GM06990 (cell line): ENCODE data around the gene NPFFR1.

Experiments used
- DNase-seq: peaks from one replicate; pipeline ENCODE4 v3.0.0-alpha.2; 2011; ENCODE audit not compliant: insufficient read length; ENCODE audit errors: extremely low read depth
- H3K27me3 ChIP-seq: replicated peaks from 2 replicates; pipeline ENCODE4 v1.6.0; 2011; ENCODE audit warnings: low read length; ENCODE audit not compliant: control insufficient read depth, insufficient read depth
- H3K36me3 ChIP-seq: 2 replicates; pipeline ENCODE4 v1.5.1; 2011; ENCODE audit warnings: low read length; ENCODE audit not compliant: control insufficient read depth, insufficient read depth
- H3K4me3 ChIP-seq: replicated peaks from 2 replicates; pipeline ENCODE4 v1.5.1; 2011; ENCODE audit warnings: low read depth, mild to moderate bottlenecking, control low read depth, low read length
- TF ChIP-seq, protein P1 (sequence below): IDR thresholded peaks from 2 replicates; pipeline ENCODE4 v1.5.1; 2011; ENCODE audit warnings: low read length, control low read depth, mild to moderate bottlenecking, inconsistent platforms; ENCODE audit not compliant: insufficient read depth, poor library complexity, severe bottlenecking

Gene NPFFR1

DNA sequence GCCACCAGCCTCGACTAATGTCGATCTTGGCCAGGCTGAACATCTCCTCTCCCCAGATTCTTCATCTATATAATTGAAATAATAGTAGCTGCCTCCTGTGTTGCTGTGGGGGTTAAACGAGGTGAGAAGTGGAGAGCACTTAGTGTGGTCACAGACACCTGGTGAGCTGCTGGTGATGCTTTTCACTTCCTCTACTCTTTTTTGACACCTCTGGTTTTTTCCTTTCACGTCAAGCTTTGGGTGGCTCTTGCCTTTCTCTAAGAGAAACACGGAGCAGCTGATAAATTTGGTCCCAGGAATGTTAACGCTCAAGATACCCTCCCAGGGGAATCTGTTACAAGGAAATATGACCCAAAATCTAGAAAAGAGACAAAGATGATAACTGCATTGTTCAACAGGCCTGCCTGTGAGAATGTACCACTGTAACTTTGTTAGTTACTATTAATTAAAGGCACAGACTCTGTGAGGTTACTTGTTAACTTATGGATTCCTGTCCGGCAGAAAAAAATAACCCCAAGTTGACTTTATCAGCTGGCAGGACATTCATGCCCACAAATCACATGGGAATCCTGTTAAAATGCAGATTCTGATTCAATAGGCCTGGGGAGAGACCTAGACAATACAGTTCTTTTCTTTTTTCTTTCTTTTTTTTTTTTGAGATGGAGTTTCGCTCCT, 9.5 kb upstream of the NPFFR1 start:
- H3K36me3 ChIP-seq: no peaks in the 10 kb centered on the region
- no peak overlapping the region for H3K4me3 ChIP-seq
- TF ChIP-seq, protein P1, sequence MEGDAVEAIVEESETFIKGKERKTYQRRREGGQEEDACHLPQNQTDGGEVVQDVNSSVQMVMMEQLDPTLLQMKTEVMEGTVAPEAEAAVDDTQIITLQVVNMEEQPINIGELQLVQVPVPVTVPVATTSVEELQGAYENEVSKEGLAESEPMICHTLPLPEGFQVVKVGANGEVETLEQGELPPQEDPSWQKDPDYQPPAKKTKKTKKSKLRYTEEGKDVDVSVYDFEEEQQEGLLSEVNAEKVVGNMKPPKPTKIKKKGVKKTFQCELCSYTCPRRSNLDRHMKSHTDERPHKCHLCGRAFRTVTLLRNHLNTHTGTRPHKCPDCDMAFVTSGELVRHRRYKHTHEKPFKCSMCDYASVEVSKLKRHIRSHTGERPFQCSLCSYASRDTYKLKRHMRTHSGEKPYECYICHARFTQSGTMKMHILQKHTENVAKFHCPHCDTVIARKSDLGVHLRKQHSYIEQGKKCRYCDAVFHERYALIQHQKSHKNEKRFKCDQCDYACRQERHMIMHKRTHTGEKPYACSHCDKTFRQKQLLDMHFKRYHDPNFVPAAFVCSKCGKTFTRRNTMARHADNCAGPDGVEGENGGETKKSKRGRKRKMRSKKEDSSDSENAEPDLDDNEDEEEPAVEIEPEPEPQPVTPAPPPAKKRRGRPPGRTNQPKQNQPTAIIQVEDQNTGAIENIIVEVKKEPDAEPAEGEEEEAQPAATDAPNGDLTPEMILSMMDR: no peak
- peak; percentile 35 for DNase-seq
- H3K27me3 ChIP-seq: no peaks in the 10 kb centered on the region

DNA sequence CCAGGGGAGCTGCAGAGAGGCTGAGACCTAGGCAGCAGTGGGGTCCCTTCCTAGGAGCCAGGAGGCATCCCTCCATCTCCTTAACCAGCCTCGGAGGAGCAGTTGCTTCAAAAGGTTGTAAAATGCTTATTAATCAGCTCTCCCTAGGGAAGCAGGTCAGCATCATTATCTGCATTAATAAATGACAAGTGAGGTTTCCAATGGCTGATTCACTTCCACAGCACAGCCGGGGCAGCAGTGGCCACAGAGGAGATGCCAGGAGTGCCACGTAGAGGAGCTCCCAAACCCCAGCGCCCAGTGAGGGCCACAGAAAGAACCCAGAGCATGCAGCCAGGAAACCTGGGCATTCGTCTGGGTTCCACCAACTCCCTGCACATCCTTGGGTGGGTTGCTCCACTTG, 8.2 kb upstream of the NPFFR1 start:
- H3K36me3 ChIP-seq: no peaks in the 10 kb centered on the region
- no peaks in the 10 kb centered on the region for H3K27me3 ChIP-seq
- H3K4me3 ChIP-seq: no peak overlapping the region
- no peak for DNase-seq
- TF ChIP-seq, protein P1: no peak

DNA sequence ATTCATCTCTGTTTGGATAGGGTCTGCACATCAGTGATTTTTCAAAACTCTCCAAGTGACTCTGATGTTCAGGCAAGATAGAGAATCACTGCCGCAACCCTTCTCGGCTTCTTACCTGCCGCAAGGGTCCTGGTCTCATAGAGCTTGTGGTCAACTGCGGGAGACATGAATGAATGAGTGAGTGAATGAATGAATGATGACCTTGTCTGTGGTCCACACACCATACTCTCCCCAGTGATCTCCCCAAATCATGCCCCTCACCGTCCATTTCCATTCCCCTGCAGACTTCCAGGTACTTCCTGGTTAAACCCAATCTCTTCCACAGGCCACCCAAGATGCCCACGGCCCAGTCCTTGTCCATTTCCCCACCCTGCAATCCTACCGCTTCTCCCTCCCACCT, 5.9 kb upstream of the NPFFR1 start:
- Histone ChIP-seq H3K4me3 (no peak overlapping the region), H3K36me3 (no peaks in the 10 kb centered on the region), H3K27me3 (no peaks in the 10 kb centered on the region)
- TF ChIP-seq, protein P1: no peak
- DNase-seq: no peak

DNA sequence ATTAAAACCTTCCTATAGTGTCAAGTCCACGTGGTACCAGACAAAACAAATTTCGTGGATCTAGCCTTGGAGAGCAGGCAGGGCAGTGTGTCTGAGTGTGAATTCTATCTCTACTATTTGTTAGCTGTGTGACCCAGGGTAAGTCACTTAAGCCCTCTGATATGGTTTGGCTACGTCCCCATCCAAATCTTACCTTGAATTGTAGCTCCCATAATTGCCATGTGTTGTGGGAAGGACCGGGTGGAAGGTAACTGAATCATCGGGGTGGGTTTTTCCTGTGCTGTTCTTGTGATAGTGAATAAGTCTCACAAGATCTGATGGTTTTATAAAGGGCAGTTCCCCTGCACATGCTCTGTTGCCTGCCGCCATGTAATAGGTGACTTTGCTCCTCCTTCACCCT, 2.8 kb upstream of the NPFFR1 start:
- TF ChIP-seq, protein P1: no peak

DNA sequence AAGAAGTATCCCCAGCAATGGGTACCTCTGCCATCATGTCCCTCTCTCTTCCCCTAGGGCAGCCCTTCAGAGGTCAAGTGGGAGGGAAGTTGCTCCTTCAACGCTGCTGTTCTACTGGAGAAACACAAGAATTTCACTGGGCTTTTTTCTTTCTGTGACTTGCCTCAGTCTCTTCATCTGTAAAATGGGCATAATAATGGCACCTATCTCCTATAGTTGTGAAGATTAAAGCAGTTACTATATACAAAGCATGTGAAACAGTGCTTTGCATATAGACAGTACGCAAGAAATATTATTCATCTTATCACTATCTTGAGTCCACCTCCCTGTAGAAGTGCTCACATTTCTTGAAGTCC, 1.6 kb upstream of the NPFFR1 start:
- H3K27me3 ChIP-seq: peaks cover 3% of the 10 kb centered on the region
- no peak overlapping the region for H3K4me3 ChIP-seq
- DNase-seq: no peak
- H3K36me3 ChIP-seq: no peaks in the 10 kb centered on the region
- TF ChIP-seq, protein P1: no peak

More for the DNA sequence above, 2.8 kb upstream of the NPFFR1 start:
- Histone ChIP-seq H3K4me3 (no peak overlapping the region), H3K27me3 (peaks cover 2% of the 10 kb centered on the region), H3K36me3 (no peaks in the 10 kb centered on the region)
- DNase-seq: no peak
